Hematopoietic multipotent progenitor cell (in vitro differentiated cells): ENCODE data around the gene CTDNEP1. TPM values are rescaled to one million over a fixed set of nuclear protein-coding genes. Genes with fewer than 3 reads are reported as not detected.
A peak's percentile ranks its signal among the peaks of the same experiment; 100 is the strongest.

Source experiments
- small RNA-seq: library from RNA; depleted of rRNA; stranded (forward); fragments of <200 nt; gene quantifications from one replicate; pipeline ENCODE3, GENCODE V24; 2012
- total RNA-seq: library from RNA; depleted of rRNA; stranded (reverse); fragments of >200 nt; gene quantifications from one replicate; pipeline ENCODE4 v1.2.3, GENCODE V29; 2012

CTDNEP1 gene
- total RNA-seq, 1 donor: 62.7 TPM

Small RNA genes lying within 50 kb of the gene (small RNA-seq; reads per million reads assigned to genes)
- 138 reads per million, percentile 97 among the genes with 10 or more reads in this experiment for gene MIR324
- gene RF00019: not detected

Other genes with a start within 250 kb of the CTDNEP1 start
- 43.4 TPM for gene RNASEK, start 239.1 kb downstream of the CTDNEP1 start, total RNA-seq
- 17.8 TPM for gene BCL6B, start 228.7 kb downstream of the CTDNEP1 start, total RNA-seq
- 3.0 TPM for gene SLC16A13, start 215.7 kb downstream of the CTDNEP1 start, total RNA-seq
- gene SLC16A11, start 207.6 kb downstream of the CTDNEP1 start, total RNA-seq: 0.54 TPM
- gene CLEC10A, start 171.5 kb downstream of the CTDNEP1 start, total RNA-seq: under 0.01 TPM
- gene ASGR2, start 136.9 kb downstream of the CTDNEP1 start, total RNA-seq: 0.54 TPM
- gene ASGR1, start 72.4 kb downstream of the CTDNEP1 start, total RNA-seq: 7.3 TPM
- gene DLG4, start 31.9 kb downstream of the CTDNEP1 start, total RNA-seq: 26.9 TPM
- 191 TPM for gene ACADVL, start 31.8 kb downstream of the CTDNEP1 start, total RNA-seq
- 78.6 TPM for gene DVL2, start 17.2 kb downstream of the CTDNEP1 start, total RNA-seq
- gene PHF23, start 12.3 kb downstream of the CTDNEP1 start, total RNA-seq: 24.2 TPM
- 121 TPM for gene GABARAP, start 9.3 kb downstream of the CTDNEP1 start, total RNA-seq
- 54.7 TPM for gene ELP5, start 481 bp upstream of the CTDNEP1 start, total RNA-seq
- 9.7 TPM for gene CLDN7, start 10.7 kb upstream of the CTDNEP1 start, total RNA-seq
- 1.9 TPM for gene SLC2A4, start 30.0 kb upstream of the CTDNEP1 start, total RNA-seq
- 0.27 TPM for gene YBX2, start 42.9 kb upstream of the CTDNEP1 start, total RNA-seq
- 522 TPM for gene EIF5A, start 55.9 kb upstream of the CTDNEP1 start, total RNA-seq
- 70.3 TPM for gene GPS2, start 63.6 kb upstream of the CTDNEP1 start, total RNA-seq
- 37.4 TPM for gene NEURL4, start 77.6 kb upstream of the CTDNEP1 start, total RNA-seq
- gene ACAP1, start 84.8 kb upstream of the CTDNEP1 start, total RNA-seq: 109 TPM
- gene KCTD11, start 100.4 kb upstream of the CTDNEP1 start, total RNA-seq: 5.1 TPM
- gene TMEM95, start 103.4 kb upstream of the CTDNEP1 start, total RNA-seq: not detected
- 4.3 TPM for gene TNK1, start 129.4 kb upstream of the CTDNEP1 start, total RNA-seq
- 26.9 TPM for gene PLSCR3, start 142.8 kb upstream of the CTDNEP1 start, total RNA-seq
- gene TMEM256, start 152.4 kb upstream of the CTDNEP1 start, total RNA-seq: 141 TPM
- 6.7 TPM for gene NLGN2, start 156.1 kb upstream of the CTDNEP1 start, total RNA-seq
- not detected for gene SPEM1, start 168.6 kb upstream of the CTDNEP1 start, total RNA-seq
- under 0.01 TPM for gene SPEM2, start 173.9 kb upstream of the CTDNEP1 start, total RNA-seq
- not detected for gene SPEM3, start 177.1 kb upstream of the CTDNEP1 start, total RNA-seq
- gene TMEM102, start 183.7 kb upstream of the CTDNEP1 start, total RNA-seq: 17.0 TPM
- gene FGF11, start 187.8 kb upstream of the CTDNEP1 start, total RNA-seq: 0.54 TPM
- gene CHRNB1, start 193.3 kb upstream of the CTDNEP1 start, total RNA-seq: 26.1 TPM
- 17.8 TPM for gene ZBTB4, start 227.9 kb upstream of the CTDNEP1 start, total RNA-seq
- not detected for gene SLC35G6, start 229.7 kb upstream of the CTDNEP1 start, total RNA-seq
- gene POLR2A, start 232.6 kb upstream of the CTDNEP1 start, total RNA-seq: 234 TPM